Spinal cord (tissue), 10 donors: ENCODE results near the gene FGF10. TPM values are rescaled to one million over a fixed set of nuclear protein-coding genes. Genes with fewer than 3 reads are reported as not detected.

Source experiments
- DNase-seq, 6 donors: peaks; one replicate each; pipeline versions ENCODE4 v3.0.0 to v3.0.0-alpha.2; 2013 to 2015; ENCODE audit warnings: low spot score in 6 of 6, low read depth in 4 of 6
- H3K27ac ChIP-seq: one replicate; pipeline ENCODE4 v1.5.1; 2013; ENCODE audit warnings: low read depth, low read length, control low read depth
- H3K27me3 ChIP-seq: one replicate; pipeline ENCODE4 v1.6.1; 2013; ENCODE audit warnings: low read length; ENCODE audit not compliant: control insufficient read depth, insufficient read depth
- H3K36me3 ChIP-seq: one replicate; pipeline ENCODE4 v1.6.1; 2013; ENCODE audit warnings: low read length; ENCODE audit not compliant: control insufficient read depth, insufficient read depth
- H3K4me1 ChIP-seq: one replicate; pipeline ENCODE4 v1.6.1; 2013; ENCODE audit warnings: low read length; ENCODE audit not compliant: control insufficient read depth, insufficient read depth
- H3K4me3 ChIP-seq: one replicate; pipeline ENCODE4 v1.5.1; 2013; ENCODE audit warnings: low read depth, low read length, control low read depth
- H3K9me3 ChIP-seq: one replicate; pipeline ENCODE4 v1.6.1; 2013; ENCODE audit warnings: low read length; ENCODE audit not compliant: control insufficient read depth, insufficient read depth
- WGBS: methylation state at CpG from one replicate; pipeline ENCODE4 v1.1.5; 2013; ENCODE audit warnings: missing lambda C conversion rate; ENCODE audit not compliant: insufficient coverage; 5-methylcytosine and 5-hydroxymethylcytosine counted together
- polyA plus RNA-seq, 2 donors: library from polyadenylated mRNA; unstranded; fragments of 120-200 nt; gene quantifications; one replicate each; pipeline ENCODE4 v1.2.1, GENCODE V29; 2013; ENCODE audit not compliant: insufficient read length in 2 of 2
- total RNA-seq, 2 donors: library from RNA; depleted of rRNA in 1 of 2; stranded (reverse); fragments of 120-200 nt in 1 of 2; fragments of >200 nt in 1 of 2; gene quantifications; one replicate each; pipeline versions ENCODE4 v1.2.3 to v1.2.4, GENCODE V29; 2013 to 2014
- donor health status: healthy.

FGF10 gene
- total and polyA plus RNA-seq, 4 donors = 2.9 to 10.1 (median 6.2) TPM

DNA sequence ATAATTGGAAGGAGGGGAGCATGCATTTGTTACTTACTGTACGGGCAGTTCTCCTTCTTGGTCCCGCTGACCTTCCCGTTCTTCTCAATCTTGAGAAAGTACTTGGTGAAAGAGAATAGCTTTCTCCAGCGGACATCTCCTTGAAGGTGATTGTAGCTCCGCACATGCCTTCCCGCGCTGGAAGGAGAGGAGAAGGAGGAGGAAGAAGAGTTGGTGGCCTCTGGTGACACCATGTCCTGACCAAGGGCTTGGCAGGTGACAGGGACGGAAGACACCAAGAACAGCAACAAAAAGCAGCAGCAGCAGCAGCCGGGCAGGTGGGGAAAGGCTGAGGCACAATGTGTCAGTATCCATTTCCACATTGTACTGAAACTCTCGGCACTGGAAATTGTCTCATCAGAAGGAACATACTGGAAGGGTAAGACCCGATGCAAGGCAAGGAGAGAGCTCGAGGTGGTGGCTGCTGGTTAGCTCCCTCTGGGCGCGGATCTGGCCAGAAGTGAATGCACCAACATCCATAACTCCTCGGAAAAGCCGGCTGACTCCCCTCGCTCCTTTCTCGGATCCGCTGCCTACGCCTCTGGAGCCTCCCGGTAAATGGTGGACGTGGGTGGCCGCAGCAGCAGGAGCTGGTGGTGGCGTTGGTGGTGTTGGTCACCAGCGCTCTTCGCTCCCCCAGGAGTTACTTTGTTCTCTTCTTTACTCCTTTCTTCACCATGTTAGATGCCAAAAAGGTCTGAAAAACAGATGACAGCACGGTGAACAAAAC, 715 bp downstream of the FGF10 start:
- Histone ChIP-seq H3K27ac (no peak overlapping the region), H3K9me3 (no peaks in the 10 kb centered on the region), H3K4me1 (peaks cover 21% of the 10 kb centered on the region), H3K36me3 (no peaks in the 10 kb centered on the region), H3K4me3 (peak overlapping the region; percentile 47), H3K27me3 (peaks cover 45% of the 10 kb centered on the region)
- DNase-seq = peak in 3 of 6 donors; percentile 7 to 52 (median 37)
- 0% methylated on average over 11 of the region's 27 CpGs for WGBS

DNA sequence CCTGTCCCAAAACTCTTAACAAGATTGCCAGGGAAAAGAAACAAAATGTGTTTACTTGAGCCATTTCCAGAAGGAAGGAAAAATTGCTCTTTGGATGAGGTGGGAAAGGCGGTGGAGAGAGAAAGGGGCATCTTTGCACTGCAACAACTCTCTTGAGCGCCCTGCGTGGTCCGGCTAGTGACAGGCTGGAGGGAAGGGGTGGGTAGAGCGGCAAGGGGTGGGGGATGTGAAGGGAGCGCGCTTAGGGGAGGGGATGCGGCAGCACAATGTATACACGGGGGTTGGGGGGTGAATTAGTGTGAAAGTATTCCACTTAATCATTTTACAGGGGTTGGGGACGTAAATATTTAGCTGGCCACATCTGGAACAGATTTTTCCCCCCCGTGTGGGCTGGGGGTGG, 1.3 kb downstream of the FGF10 start:
- Histone ChIP-seq H3K36me3 (no peaks in the 10 kb centered on the region), H3K4me1 (peaks cover 21% of the 10 kb centered on the region), H3K27me3 (peaks cover 45% of the 10 kb centered on the region), H3K4me3 (peak overlapping the region; percentile 47), H3K27ac (no peak overlapping the region), H3K9me3 (no peaks in the 10 kb centered on the region)
- 0% methylated on average over 2 of the region's 11 CpGs for WGBS
- DNase-seq = peak in 2 of 6 donors; percentile 19 to 22

DNA sequence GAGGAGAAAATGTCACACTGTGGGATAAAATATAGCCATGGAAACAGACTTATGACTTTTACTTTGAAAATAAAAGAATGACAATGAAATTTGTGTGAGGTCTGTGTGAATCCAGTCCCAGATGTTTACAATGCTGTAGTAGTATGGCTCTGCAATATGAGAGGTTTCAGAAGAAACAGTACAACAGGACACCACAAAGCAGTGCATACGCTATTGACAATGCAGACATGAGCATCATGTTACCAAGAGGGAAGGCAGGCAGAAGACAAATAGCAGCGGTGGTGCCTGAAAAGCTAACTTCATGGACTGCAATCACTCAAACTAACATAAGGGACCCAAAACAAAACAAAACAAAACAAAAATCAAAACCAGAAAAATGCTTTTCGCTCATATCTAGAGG, 1.8 kb downstream of the FGF10 start:
- peak overlapping the region; percentile 47 for H3K4me3 ChIP-seq
- H3K4me1 ChIP-seq = peaks cover 21% of the 10 kb centered on the region
- no peaks in the 10 kb centered on the region for H3K9me3 ChIP-seq
- peak in 2 of 6 donors; percentile 4 to 20 for DNase-seq
- H3K27ac ChIP-seq = no peak overlapping the region
- H3K36me3 ChIP-seq = no peaks in the 10 kb centered on the region
- peaks cover 45% of the 10 kb centered on the region for H3K27me3 ChIP-seq
- WGBS = no CpG with 5 or more reads among the region's 3 CpGs

DNA sequence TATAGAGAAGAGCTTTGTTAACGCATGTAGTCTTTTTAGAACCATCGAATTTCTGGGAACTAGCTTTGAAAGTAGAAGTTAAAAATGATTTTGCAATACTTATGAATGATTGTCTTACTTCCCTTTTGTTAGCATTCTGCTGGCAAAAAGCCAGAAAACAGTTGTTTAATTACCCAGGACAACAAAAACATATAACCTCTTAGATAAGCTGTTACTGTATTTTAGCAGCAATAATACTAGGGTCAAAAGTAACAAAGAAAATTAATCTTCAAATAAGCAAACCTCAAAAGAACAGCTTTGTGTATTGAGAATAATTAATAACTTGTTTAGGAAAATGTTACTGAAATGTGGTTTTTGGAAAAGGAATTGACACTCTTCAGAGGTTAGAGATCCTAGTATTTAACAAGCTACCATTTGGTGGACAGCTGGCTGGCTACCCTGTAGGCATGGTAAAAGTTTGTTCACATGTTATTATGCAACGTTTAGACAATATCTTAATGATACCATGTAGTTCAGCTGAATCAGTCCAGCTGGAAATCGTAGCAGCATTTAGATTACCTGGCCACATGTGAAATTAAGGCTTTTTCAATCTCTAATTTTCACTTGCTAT, 3.8 kb downstream of the FGF10 start:
- Histone ChIP-seq H3K4me1 (peaks cover 21% of the 10 kb centered on the region), H3K36me3 (no peaks in the 10 kb centered on the region), H3K9me3 (no peaks in the 10 kb centered on the region), H3K27ac (no peak overlapping the region), H3K27me3 (peaks cover 34% of the 10 kb centered on the region), H3K4me3 (no peak overlapping the region)
- peak in 1 of 6 donors; percentile 1 for DNase-seq
- WGBS = no CpG with 5 or more reads among the region's 4 CpGs

DNA sequence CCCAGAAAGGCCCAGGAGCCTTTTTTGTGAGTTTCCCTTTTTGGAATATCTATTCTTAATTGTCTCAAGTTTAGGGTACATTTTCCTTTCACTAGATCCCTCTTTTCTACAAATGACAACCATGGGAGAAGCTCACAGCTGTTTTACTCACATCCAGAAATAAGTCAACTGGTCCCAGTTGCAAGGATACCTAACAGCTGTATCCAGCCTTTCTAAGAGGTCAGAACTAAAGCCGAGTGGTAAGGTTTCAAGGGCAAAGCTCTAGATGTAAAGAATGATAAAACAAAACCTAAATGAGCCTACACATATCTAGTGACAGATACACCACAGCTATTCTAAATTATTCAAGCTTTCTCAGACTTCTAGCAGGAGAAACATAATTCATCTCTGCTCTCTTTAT, 4.4 kb downstream of the FGF10 start:
- DNase-seq = no peak
- H3K36me3 ChIP-seq = no peaks in the 10 kb centered on the region
- H3K4me3 ChIP-seq = no peak overlapping the region
- no CpG with 5 or more reads among the region's 1 CpG for WGBS
- H3K9me3 ChIP-seq = no peaks in the 10 kb centered on the region
- H3K27ac ChIP-seq = no peak overlapping the region
- H3K27me3 ChIP-seq = peaks cover 29% of the 10 kb centered on the region
- H3K4me1 ChIP-seq = peaks cover 21% of the 10 kb centered on the region

DNA sequence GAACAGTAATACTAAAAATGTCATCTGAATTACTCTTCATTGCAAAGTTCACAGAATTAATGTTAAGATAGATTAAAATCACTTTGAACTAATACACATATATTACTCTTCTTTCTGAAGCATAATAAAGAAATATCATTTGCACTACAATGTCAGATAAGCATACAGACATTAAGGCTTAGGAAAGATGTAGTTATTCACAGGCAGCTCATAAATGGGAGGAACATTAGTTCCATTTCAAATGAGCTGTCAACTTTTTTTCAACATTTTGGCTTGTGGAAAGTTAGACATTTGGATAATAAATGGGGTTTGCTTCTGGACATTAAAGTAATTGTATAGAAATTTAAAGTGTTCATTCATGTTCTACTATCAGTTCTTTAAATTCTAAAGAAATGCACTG, 6.3 kb downstream of the FGF10 start:
- peaks cover 11% of the 10 kb centered on the region for H3K27me3 ChIP-seq
- DNase-seq = no peak
- H3K9me3 ChIP-seq = no peaks in the 10 kb centered on the region
- no peaks in the 10 kb centered on the region for H3K36me3 ChIP-seq
- H3K27ac ChIP-seq = no peak overlapping the region
- H3K4me3 ChIP-seq = no peak overlapping the region
- peaks cover 3% of the 10 kb centered on the region for H3K4me1 ChIP-seq

DNA sequence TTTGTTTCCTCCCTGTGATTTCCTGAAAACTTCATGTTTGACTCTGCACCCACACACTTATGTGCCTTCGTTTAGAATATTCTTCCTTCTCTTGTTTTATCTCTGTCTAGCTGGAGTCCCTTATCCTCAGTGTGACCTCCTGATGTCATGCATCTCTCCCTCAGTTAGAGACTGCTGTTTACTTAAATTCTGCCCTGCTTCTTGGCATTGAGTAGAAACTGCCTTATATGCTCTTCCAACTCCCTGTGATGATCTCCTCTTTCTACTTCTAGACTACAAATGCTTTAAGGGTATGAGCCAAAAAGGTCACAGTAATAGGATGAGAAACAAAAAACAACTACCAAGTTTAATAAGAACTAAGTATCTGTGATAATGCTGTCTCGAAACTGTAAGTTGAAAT, 12.2 kb downstream of the FGF10 start:
- H3K27me3 ChIP-seq = no peaks in the 10 kb centered on the region
- no peaks in the 10 kb centered on the region for H3K4me1 ChIP-seq
- 100% methylated on average over 1 of the region's 2 CpGs for WGBS
- H3K9me3 ChIP-seq = no peaks in the 10 kb centered on the region
- H3K27ac ChIP-seq = no peak overlapping the region
- H3K4me3 ChIP-seq = no peak overlapping the region
- H3K36me3 ChIP-seq = no peaks in the 10 kb centered on the region
- DNase-seq = no peak

DNA sequence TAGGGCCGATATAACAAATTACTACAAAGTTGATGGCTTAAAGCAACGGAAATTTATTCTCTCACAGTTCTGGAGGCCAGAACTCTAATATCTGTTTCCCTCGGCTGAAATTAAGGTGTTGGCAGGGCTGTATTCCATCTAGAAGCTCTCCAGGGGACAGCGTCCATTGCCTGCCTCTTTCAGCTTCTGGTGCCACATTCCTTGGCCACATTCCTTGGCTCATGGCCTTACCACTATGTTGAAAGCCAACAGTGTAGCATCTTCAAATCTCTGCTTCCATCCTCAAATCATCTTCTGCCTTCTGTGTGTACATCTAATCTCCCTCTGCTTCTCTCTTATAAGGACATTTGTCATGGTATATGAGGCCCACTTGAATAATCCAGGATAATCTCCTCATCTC, 17.2 kb downstream of the FGF10 start:
- 76% methylated on average over 3 of the region's 4 CpGs for WGBS
- no peak overlapping the region for H3K4me3 ChIP-seq
- no peaks in the 10 kb centered on the region for H3K4me1 ChIP-seq
- H3K9me3 ChIP-seq = no peaks in the 10 kb centered on the region
- no peaks in the 10 kb centered on the region for H3K27me3 ChIP-seq
- H3K36me3 ChIP-seq = no peaks in the 10 kb centered on the region
- no peak for DNase-seq
- H3K27ac ChIP-seq = no peak overlapping the region

DNA sequence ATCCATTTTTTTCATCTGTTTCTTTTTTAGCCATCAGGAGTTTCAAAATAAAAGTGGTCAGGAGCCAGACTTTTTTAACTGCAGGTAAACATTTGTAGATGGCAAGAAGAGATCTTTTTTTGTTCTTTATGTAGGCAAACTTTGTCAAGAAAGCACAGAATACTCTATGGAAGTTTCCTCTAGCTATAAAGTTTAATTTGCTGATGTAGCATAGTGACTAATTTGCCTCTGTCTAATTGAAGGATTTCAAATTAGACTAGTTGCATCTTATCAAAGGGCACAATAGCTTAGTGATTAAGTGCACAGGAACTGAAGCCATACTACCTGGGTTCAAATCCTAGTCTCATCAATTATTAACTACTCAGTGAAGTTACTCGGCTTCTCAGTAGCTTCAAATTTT, 22.0 kb downstream of the FGF10 start:
- no peak overlapping the region for H3K27ac ChIP-seq
- H3K27me3 ChIP-seq = no peaks in the 10 kb centered on the region
- no peak for DNase-seq
- no peaks in the 10 kb centered on the region for H3K36me3 ChIP-seq
- no peaks in the 10 kb centered on the region for H3K9me3 ChIP-seq
- H3K4me1 ChIP-seq = no peaks in the 10 kb centered on the region
- no CpG with 5 or more reads among the region's 1 CpG for WGBS
- no peak overlapping the region for H3K4me3 ChIP-seq

DNA sequence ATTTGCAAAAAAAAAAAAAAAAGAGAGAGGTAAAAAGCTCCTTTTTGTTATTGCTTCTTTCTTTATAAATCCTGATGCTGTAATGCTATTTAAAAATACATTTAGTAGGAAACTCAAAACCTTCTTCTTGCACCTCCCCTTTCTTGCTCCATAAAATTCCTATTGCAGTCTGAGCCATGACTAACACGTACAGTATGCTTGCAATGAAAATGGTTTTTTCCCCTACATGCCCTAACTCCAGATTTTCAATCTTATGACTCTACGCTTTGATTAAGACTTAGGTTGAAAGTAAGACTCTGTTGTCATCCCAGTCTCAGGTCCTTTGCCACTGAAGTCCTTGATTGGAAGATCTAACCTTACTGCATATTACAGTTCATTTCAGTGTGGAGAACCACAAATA, 23.9 kb downstream of the FGF10 start:
- H3K4me3 ChIP-seq = no peak overlapping the region
- no peaks in the 10 kb centered on the region for H3K27me3 ChIP-seq
- H3K36me3 ChIP-seq = no peaks in the 10 kb centered on the region
- H3K27ac ChIP-seq = no peak overlapping the region
- H3K4me1 ChIP-seq = no peaks in the 10 kb centered on the region
- no peak for DNase-seq
- no CpG with 5 or more reads among the region's 2 CpGs for WGBS
- H3K9me3 ChIP-seq = no peaks in the 10 kb centered on the region
